SU-DHL-6 (cell line): ENCODE data around the gene FRMD4B.

ENCODE experiments used
- H2AFZ ChIP-seq: fragments of 200-600 bp; sonication (generic); 2 replicates; pipeline ENCODE4 v1.6.1; 2014; ENCODE audit warnings: low read depth, mild to moderate bottlenecking, moderate library complexity, mixed read lengths, antibody characterized with exemption, low read length; ENCODE audit not compliant: severe bottlenecking
- H3F3A ChIP-seq: fragments of 200-600 bp; shearing (Covaris generic); 2 replicates; pipeline ENCODE4 v1.6.0; 2016; ENCODE audit warnings: antibody characterized with exemption, mild to moderate bottlenecking; ENCODE audit not compliant: insufficient read depth
- H3K27ac ChIP-seq: fragments of 200-600 bp; sonication (generic); 2 replicates; pipeline ENCODE4 v1.5.1; 2016; ENCODE audit warnings: low read depth, mild to moderate bottlenecking, low read length, moderate library complexity, mixed read lengths
- H3K27me3 ChIP-seq: fragments of 200-600 bp; sonication (generic), shearing (Covaris generic); 2 replicates; pipeline ENCODE4 v1.6.0; 2014; ENCODE audit warnings: mild to moderate bottlenecking, low read length
- H3K36me3 ChIP-seq: fragments of 200-600 bp; sonication (generic); 2 replicates; pipeline ENCODE4 v1.6.1; 2014; ENCODE audit warnings: mild to moderate bottlenecking, low read length, mixed read lengths
- H3K4me2 ChIP-seq: fragments of 300-600, 200-600 bp; shearing (Covaris generic), sonication (generic); 2 replicates; pipeline ENCODE4 v1.6.0; 2014; ENCODE audit warnings: low read length, low read depth, mild to moderate bottlenecking; ENCODE audit not compliant: poor library complexity, severe bottlenecking
- H3K4me3 ChIP-seq: fragments of 200-600 bp; sonication (generic); 2 replicates; pipeline ENCODE4 v1.5.1; 2014; ENCODE audit warnings: antibody characterized with exemption, low read length, mild to moderate bottlenecking, mixed read lengths; ENCODE audit not compliant: insufficient read depth, poor library complexity, severe bottlenecking
- H3K79me2 ChIP-seq: fragments of 200-600 bp; sonication (generic); 2 replicates; pipeline ENCODE4 v1.6.1; 2014; ENCODE audit warnings: mild to moderate bottlenecking, low read length, moderate library complexity; ENCODE audit not compliant: insufficient read depth
- H3K9ac ChIP-seq: fragments of 200-600 bp; sonication (generic); 2 replicates; pipeline ENCODE4 v1.7.0; 2014; ENCODE audit warnings: mild to moderate bottlenecking, low read length
- H3K9me2 ChIP-seq: fragments of 200-600 bp; sonication (generic); replicated peaks from 2 replicates; pipeline ENCODE4 v1.6.1; 2014; ENCODE audit warnings: low read length; ENCODE audit not compliant: insufficient read depth
- H3K9me3 ChIP-seq: fragments of 200-600 bp; sonication (generic); 2 replicates; pipeline ENCODE4 v1.6.1; 2014; ENCODE audit warnings: low read length, mixed read lengths; ENCODE audit not compliant: insufficient read depth
- H4K20me1 ChIP-seq: fragments of 200-600 bp; sonication (generic); 2 replicates; pipeline ENCODE4 v1.6.1; 2014; ENCODE audit warnings: low read depth, mild to moderate bottlenecking, antibody characterized with exemption, low read length, moderate library complexity, mixed read lengths
- CTCF ChIP-seq: fragments of 200-600 bp; sonication (generic); IDR thresholded peaks from one replicate; pipeline ENCODE4 v1.5.1; 2017; ENCODE audit warnings: antibody characterized with exemption, mild to moderate bottlenecking, low read length, moderate library complexity; ENCODE audit not compliant: insufficient read depth, poor library complexity, severe bottlenecking
- EZH2phosphoT487 ChIP-seq: fragments of 200-600 bp; sonication (generic), shearing (Covaris generic); conservative IDR thresholded peaks from 2 replicates; pipeline ENCODE4 v1.6.1; 2018; ENCODE audit warnings: mild to moderate bottlenecking, antibody characterized with exemption, low read length, moderate library complexity, mixed read lengths

Gene FRMD4B

GRCh38 chr3:69304396-69304795, 81.5 kb downstream of the FRMD4B start:
- no peaks in the 10 kb centered on the region for H3K9me2 ChIP-seq
- no peaks in the 10 kb centered on the region for H4K20me1 ChIP-seq
- H3K27me3 ChIP-seq, result no peaks in the 10 kb centered on the region

GRCh38 chr3:69300296-69300695, 85.6 kb downstream of the FRMD4B start:
- Histone ChIP-seq H3K4me3 (no peak overlapping the region), H3K27me3 (no peaks in the 10 kb centered on the region), H3K9ac (no peak overlapping the region), H3K9me3 (no peaks in the 10 kb centered on the region), H2AFZ (no peak overlapping the region), H3K9me2 (no peaks in the 10 kb centered on the region), H3K36me3 (no peaks in the 10 kb centered on the region), H4K20me1 (no peaks in the 10 kb centered on the region), H3F3A (no peaks in the 10 kb centered on the region), H3K27ac (no peak overlapping the region), H3K4me2 (no peak overlapping the region), H3K79me2 (no peaks in the 10 kb centered on the region)
- TF ChIP-seq CTCF (no peak), EZH2phosphoT487 (no peak)

More at GRCh38 chr3:69304396-69304795, 81.5 kb downstream of the FRMD4B start:
- TF ChIP-seq EZH2phosphoT487 (no peak), CTCF (no peak)
- Histone ChIP-seq H3K36me3 (no peaks in the 10 kb centered on the region), H3K79me2 (no peaks in the 10 kb centered on the region), H3K27ac (no peak overlapping the region), H3F3A (no peaks in the 10 kb centered on the region), H3K9me3 (no peaks in the 10 kb centered on the region; the same call in 1 of the 2 replicates), H3K4me3 (no peak overlapping the region), H2AFZ (no peak overlapping the region), H3K9ac (no peak overlapping the region), H3K4me2 (no peak overlapping the region)

GRCh38 chr3:69299344-69299743, 86.5 kb downstream of the FRMD4B start:
- Histone ChIP-seq H3K79me2 (no peaks in the 10 kb centered on the region), H2AFZ (no peak overlapping the region), H3K4me2 (no peak overlapping the region), H3K9me2 (no peaks in the 10 kb centered on the region), H3K27ac (no peak overlapping the region), H3K4me3 (no peak overlapping the region), H3F3A (no peaks in the 10 kb centered on the region), H3K27me3 (no peaks in the 10 kb centered on the region), H4K20me1 (no peaks in the 10 kb centered on the region), H3K9ac (no peak overlapping the region), H3K36me3 (no peaks in the 10 kb centered on the region), H3K9me3 (no peaks in the 10 kb centered on the region)
- TF ChIP-seq CTCF, result no peak
- TF ChIP-seq EZH2phosphoT487, result no peak
